Measurements from ENCODE around the gene EN1. TPM values are rescaled to one million over a fixed set of nuclear protein-coding genes. Genes with fewer than 3 reads are reported as not detected.

The EN1 gene
- total RNA-seq, 4 donors from 2014 or later = 0.11 TPM; not detected in 3

- Histone ChIP-seq H3K4me3 (replicated peaks in 1 of 3) (no peak overlapping the region), H3K4me1 (peaks cover 6 to 31% of the 10 kb centered on the region in 2 donors), H3K36me3 (no peaks in the 10 kb centered on the region), H3K9me3 (no peaks in the 10 kb centered on the region), H3K27me3 (peaks cover 89% of the 10 kb centered on the region), H3K27ac (no peak overlapping the region)
- intact Hi-C loops (cut with DNase I) = loop anchor here (5.0 to 10.0 kb wide), 3 partner anchors 479 to 809 kb away; no protein-coding TSS in a partner anchor
- TF ChIP-seq, protein P1, sequence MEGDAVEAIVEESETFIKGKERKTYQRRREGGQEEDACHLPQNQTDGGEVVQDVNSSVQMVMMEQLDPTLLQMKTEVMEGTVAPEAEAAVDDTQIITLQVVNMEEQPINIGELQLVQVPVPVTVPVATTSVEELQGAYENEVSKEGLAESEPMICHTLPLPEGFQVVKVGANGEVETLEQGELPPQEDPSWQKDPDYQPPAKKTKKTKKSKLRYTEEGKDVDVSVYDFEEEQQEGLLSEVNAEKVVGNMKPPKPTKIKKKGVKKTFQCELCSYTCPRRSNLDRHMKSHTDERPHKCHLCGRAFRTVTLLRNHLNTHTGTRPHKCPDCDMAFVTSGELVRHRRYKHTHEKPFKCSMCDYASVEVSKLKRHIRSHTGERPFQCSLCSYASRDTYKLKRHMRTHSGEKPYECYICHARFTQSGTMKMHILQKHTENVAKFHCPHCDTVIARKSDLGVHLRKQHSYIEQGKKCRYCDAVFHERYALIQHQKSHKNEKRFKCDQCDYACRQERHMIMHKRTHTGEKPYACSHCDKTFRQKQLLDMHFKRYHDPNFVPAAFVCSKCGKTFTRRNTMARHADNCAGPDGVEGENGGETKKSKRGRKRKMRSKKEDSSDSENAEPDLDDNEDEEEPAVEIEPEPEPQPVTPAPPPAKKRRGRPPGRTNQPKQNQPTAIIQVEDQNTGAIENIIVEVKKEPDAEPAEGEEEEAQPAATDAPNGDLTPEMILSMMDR (IDR thresholded peaks at IDR 0.05) = no peak
- no peak for TF ChIP-seq POLR2A (IDR thresholded peaks at IDR 0.05)
- WGBS, 2 donors = 9 to 10% methylated on average over 36 to 38 of the region's 42 CpGs
- no peak for DNase-seq
Observed at GRCh38 chr2:118853651-118854291, 6.3 kb upstream of the EN1 start.

DNA sequence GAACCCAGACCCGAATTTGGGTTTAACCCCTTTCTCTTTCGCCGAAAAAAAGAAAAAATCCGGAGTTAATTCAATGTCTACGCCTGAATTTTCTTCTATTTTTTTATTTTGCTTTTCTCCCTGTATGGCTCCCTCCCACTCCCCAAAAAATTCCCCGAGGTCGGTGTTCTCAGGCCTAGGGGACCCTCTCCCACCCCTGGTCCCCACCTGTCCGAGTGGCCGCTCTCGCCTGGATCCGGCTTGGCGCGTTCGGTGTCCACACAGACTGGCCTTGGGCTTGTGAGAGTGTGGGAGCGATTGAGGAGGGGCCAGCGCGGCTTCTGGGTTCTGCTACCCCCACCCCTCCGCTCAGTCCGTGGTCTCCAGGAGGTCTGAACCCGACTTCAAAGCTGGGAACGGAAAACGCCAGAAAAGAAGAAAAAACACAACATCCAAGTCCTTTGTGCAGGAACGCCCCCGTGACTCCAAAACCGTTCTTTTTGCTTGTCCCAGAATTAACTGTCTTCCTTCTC, 5.7 kb upstream of the EN1 start:
- no peak overlapping the region for H3K27ac ChIP-seq
- H3K27me3 ChIP-seq = peaks cover 87% of the 10 kb centered on the region
- H3K4me3 ChIP-seq (replicated peaks in 1 of 3) = no peak overlapping the region
- DNase-seq = no peak
- H3K4me1 ChIP-seq = peaks cover 6 to 36% of the 10 kb centered on the region in 2 donors
- intact Hi-C loops (cut with DNase I) = loop anchor here (5.0 to 10.0 kb wide), 3 partner anchors 478 to 808 kb away; no protein-coding TSS in a partner anchor
- H3K36me3 ChIP-seq = no peaks in the 10 kb centered on the region
- WGBS, 2 donors = 8 to 12% methylated on average over 25 of the region's 25 CpGs
- no peaks in the 10 kb centered on the region for H3K9me3 ChIP-seq
- no peak for TF ChIP-seq POLR2A (IDR thresholded peaks at IDR 0.05)
- TF ChIP-seq, protein P1 (IDR thresholded peaks at IDR 0.05) = no peak

- intact Hi-C loops (cut with DNase I) = loop anchor here (5.0 to 10.0 kb wide), 3 partner anchors 478 to 808 kb away; no protein-coding TSS in a partner anchor
- H3K4me1 ChIP-seq = peaks cover 11 to 41% of the 10 kb centered on the region in 2 donors
- H3K27ac ChIP-seq = no peak overlapping the region
- DNase-seq = no peak
- peaks cover 87% of the 10 kb centered on the region for H3K27me3 ChIP-seq
- TF ChIP-seq POLR2A (IDR thresholded peaks at IDR 0.05) = no peak
- TF ChIP-seq, protein P1 (IDR thresholded peaks at IDR 0.05) = no peak
- 11% methylated on average over 18 to 25 of the region's 31 CpGs for WGBS, 2 donors
- H3K9me3 ChIP-seq = no peaks in the 10 kb centered on the region
- H3K36me3 ChIP-seq = no peaks in the 10 kb centered on the region
- H3K4me3 ChIP-seq (replicated peaks in 1 of 3) = no peak overlapping the region
Observed at GRCh38 chr2:118852605-118853128, 5.2 kb upstream of the EN1 start.

- H3K27me3 ChIP-seq = peaks cover 85% of the 10 kb centered on the region
- H3K4me1 ChIP-seq = peaks cover 17 to 45% of the 10 kb centered on the region in 2 donors
- intact Hi-C loops (cut with DNase I) = loop anchor here (5.0 to 10.0 kb wide), 3 partner anchors 477 to 807 kb away; no protein-coding TSS in a partner anchor
Observed at GRCh38 chr2:118851650-118852049, 4.2 kb upstream of the EN1 start.

More at GRCh38 chr2:118851650-118852049, 4.2 kb upstream of the EN1 start:
- 6 to 12% methylated on average over 17 of the region's 17 CpGs for WGBS, 2 donors
- Histone ChIP-seq H3K4me3 (replicated peaks in 1 of 3) (no peak overlapping the region), H3K9me3 (no peaks in the 10 kb centered on the region), H3K36me3 (no peaks in the 10 kb centered on the region), H3K27ac (no peak overlapping the region)
- TF ChIP-seq, protein P1 (IDR thresholded peaks at IDR 0.05) = no peak
- no peak for TF ChIP-seq POLR2A (IDR thresholded peaks at IDR 0.05)
- no peak for DNase-seq
